Ishikawa (cell line): ENCODE results near the gene TAF11L9.
"Not testable (repeated sequence)": the region's sequence is repeated elsewhere in the genome, so short reads cannot be mapped to it uniquely, and the experiment has no call there.

Source experiments
- CREB1 ChIP-seq: IDR thresholded peaks from 2 replicates; pipeline ENCODE4 v1.6.1; 2012; ENCODE audit warnings: low read depth
- ZBTB7A ChIP-seq: IDR thresholded peaks from 2 replicates; pipeline ENCODE4 v1.6.1; 2012; ENCODE audit warnings: low read depth

DNA sequence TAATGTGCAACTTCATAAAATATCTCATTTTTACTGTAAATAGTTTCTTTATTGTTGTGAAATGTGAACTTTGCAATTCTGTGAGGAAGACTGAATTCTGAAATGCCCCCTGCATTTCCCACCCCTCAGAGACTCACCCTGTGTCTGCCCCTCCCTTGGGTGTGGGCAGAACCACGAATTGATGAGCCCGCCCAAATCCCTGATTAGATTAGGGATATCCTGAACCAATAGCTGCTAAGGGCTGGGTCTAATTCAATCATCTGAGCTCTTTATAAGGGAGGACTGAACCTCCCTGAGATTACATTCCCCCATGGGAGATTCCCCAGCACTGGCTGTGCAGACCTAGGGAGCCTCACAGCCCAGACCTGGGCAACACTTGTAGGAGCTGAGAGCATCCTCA is 15.9 kb upstream of the TAF11L9 start, which contains the start of gene TAF11L12:
- TF ChIP-seq CREB1, ZBTB7A: not testable (repeated sequence)
